OCI-LY1 (cell line): ENCODE results near the gene B3GALT5.

ENCODE experiments used
- H2AFZ ChIP-seq: fragments of 200-600 bp; sonication (generic), shearing (Covaris generic); 2 replicates; pipeline ENCODE4 v1.6.0; 2014; ENCODE audit warnings: antibody characterized with exemption, mild to moderate bottlenecking, low read length
- H3F3A ChIP-seq: fragments of 200-600 bp; sonication (generic), shearing (Covaris generic); 2 replicates; pipeline ENCODE4 v1.6.0; 2014; ENCODE audit warnings: mild to moderate bottlenecking, antibody characterized with exemption, low read length, moderate library complexity; ENCODE audit not compliant: insufficient read depth
- H3K27ac ChIP-seq: fragments of 200-600 bp; sonication (generic); 2 replicates; pipeline ENCODE4 v1.5.1; 2014; ENCODE audit warnings: low read length, mixed run types, mild to moderate bottlenecking, low read depth; ENCODE audit not compliant: poor library complexity, severe bottlenecking
- H3K27me3 ChIP-seq: fragments of 200-600 bp; sonication (generic); 2 replicates; pipeline ENCODE4 v1.6.0; 2014; ENCODE audit warnings: antibody characterized with exemption, mild to moderate bottlenecking, low read length, moderate library complexity; ENCODE audit not compliant: insufficient read depth
- H3K36me3 ChIP-seq: fragments of 200-600 bp; sonication (generic); 2 replicates; pipeline ENCODE4 v1.6.1; 2014; ENCODE audit warnings: mild to moderate bottlenecking, antibody characterized with exemption, low read length, moderate library complexity, mixed read lengths; ENCODE audit not compliant: insufficient read depth
- H3K4me1 ChIP-seq: fragments of 200-600 bp; sonication (generic); 2 replicates; pipeline ENCODE4 v1.5.1; 2014; ENCODE audit warnings: mild to moderate bottlenecking, low read length, moderate library complexity; ENCODE audit not compliant: insufficient read depth, severe bottlenecking
- H3K4me2 ChIP-seq: fragments of 200-600 bp; sonication (generic), shearing (Covaris generic); 2 replicates; pipeline ENCODE4 v1.6.1; 2014; ENCODE audit warnings: low read length
- H3K4me3 ChIP-seq: fragments of 200-600 bp; sonication (generic); 2 replicates; pipeline ENCODE4 v1.5.1; 2014; ENCODE audit warnings: low read length, low read depth, mild to moderate bottlenecking, mixed read lengths; ENCODE audit not compliant: poor library complexity, severe bottlenecking
- H3K79me2 ChIP-seq: fragments of 200-600 bp; shearing (Covaris generic); 2 replicates; pipeline ENCODE4 v1.6.1; 2016; ENCODE audit warnings: mixed run types, low read length, mixed read lengths; ENCODE audit not compliant: insufficient read depth
- H3K9ac ChIP-seq: fragments of 200-600 bp; sonication (generic), shearing (Covaris generic); 2 replicates; pipeline ENCODE4 v1.6.1; 2014; ENCODE audit warnings: mild to moderate bottlenecking, low read length, mixed read lengths
- H3K9me2 ChIP-seq: fragments of 200-600 bp; sonication (generic), shearing (Covaris generic); 2 replicates; pipeline ENCODE4 v1.6.1; 2014; ENCODE audit warnings: low read depth, mild to moderate bottlenecking, low read length, mixed read lengths
- H3K9me3 ChIP-seq: fragments of 200-600 bp; shearing (Covaris generic); 2 replicates; pipeline ENCODE4 v1.6.1; 2014; ENCODE audit warnings: low read length, mixed read lengths
- H4K20me1 ChIP-seq: fragments of 200-600 bp; sonication (generic), shearing (Covaris generic); 2 replicates; pipeline ENCODE4 v1.6.0; 2016; ENCODE audit warnings: mild to moderate bottlenecking, low read length; ENCODE audit not compliant: insufficient read depth
- EZH2 ChIP-seq: fragments of 200-600 bp; sonication (generic), shearing (Covaris generic); IDR thresholded peaks from 2 replicates; pipeline ENCODE4 v1.8.0; 2017; ENCODE audit warnings: borderline replicate concordance, mixed run types, mild to moderate bottlenecking, antibody characterized with exemption, low read length, moderate library complexity, mixed read lengths
- TF ChIP-seq, protein P1 (sequence below): fragments of 200-600 bp; sonication (generic), shearing (Covaris generic); IDR thresholded peaks from 2 replicates; pipeline ENCODE4 v1.5.1; 2017; ENCODE audit warnings: mild to moderate bottlenecking, antibody characterized with exemption, low read length, moderate library complexity, mixed read lengths

Gene B3GALT5

DNA sequence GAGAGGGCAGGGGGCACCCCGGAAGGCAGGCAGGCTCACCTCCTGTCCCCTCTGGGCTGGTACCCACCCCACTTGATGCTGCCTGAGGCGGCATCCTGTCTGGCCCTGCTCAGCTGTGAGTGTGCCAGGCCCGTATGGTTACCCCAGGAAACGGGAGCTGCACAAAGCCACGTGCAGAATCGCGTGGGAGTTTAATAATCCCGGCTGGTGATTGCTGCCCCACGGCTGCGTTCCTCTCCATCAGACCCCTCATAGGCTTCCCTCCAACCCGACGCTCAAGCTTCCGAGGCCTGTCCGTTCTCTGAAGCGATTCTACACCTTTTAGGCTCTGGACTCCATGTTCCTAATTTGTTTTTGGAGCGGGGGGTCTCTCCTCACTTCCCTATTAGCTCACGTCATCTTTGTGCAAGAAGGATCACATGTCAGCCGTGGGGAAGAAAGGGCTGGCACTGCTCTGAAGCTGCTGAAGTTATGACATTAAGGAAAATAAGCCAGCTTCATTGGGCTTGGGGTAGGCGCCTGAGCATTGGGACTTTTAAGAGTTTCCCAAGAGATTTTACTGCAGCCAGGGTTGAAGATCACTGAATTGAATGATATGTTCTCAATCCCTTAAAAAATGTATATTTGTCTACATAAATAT, 1.1 kb upstream of the B3GALT5 start:
- H3K27me3 ChIP-seq, result no peaks in the 10 kb centered on the region
- H3K9ac ChIP-seq, result no peak overlapping the region
- H4K20me1 ChIP-seq, result no peaks in the 10 kb centered on the region
- H3K4me3 ChIP-seq, result no peak overlapping the region
- TF ChIP-seq, protein P1, sequence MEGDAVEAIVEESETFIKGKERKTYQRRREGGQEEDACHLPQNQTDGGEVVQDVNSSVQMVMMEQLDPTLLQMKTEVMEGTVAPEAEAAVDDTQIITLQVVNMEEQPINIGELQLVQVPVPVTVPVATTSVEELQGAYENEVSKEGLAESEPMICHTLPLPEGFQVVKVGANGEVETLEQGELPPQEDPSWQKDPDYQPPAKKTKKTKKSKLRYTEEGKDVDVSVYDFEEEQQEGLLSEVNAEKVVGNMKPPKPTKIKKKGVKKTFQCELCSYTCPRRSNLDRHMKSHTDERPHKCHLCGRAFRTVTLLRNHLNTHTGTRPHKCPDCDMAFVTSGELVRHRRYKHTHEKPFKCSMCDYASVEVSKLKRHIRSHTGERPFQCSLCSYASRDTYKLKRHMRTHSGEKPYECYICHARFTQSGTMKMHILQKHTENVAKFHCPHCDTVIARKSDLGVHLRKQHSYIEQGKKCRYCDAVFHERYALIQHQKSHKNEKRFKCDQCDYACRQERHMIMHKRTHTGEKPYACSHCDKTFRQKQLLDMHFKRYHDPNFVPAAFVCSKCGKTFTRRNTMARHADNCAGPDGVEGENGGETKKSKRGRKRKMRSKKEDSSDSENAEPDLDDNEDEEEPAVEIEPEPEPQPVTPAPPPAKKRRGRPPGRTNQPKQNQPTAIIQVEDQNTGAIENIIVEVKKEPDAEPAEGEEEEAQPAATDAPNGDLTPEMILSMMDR, result no peak
- no peak for TF ChIP-seq EZH2
- no peaks in the 10 kb centered on the region for H3K9me2 ChIP-seq
- H3F3A ChIP-seq, result no peaks in the 10 kb centered on the region
- H3K79me2 ChIP-seq, result no peaks in the 10 kb centered on the region
- H2AFZ ChIP-seq, result no peak overlapping the region
- no peaks in the 10 kb centered on the region for H3K36me3 ChIP-seq
- H3K27ac ChIP-seq, result no peak overlapping the region
- no peaks in the 10 kb centered on the region for H3K4me1 ChIP-seq
- no peaks in the 10 kb centered on the region for H3K9me3 ChIP-seq
- H3K4me2 ChIP-seq, result no peak overlapping the region

DNA sequence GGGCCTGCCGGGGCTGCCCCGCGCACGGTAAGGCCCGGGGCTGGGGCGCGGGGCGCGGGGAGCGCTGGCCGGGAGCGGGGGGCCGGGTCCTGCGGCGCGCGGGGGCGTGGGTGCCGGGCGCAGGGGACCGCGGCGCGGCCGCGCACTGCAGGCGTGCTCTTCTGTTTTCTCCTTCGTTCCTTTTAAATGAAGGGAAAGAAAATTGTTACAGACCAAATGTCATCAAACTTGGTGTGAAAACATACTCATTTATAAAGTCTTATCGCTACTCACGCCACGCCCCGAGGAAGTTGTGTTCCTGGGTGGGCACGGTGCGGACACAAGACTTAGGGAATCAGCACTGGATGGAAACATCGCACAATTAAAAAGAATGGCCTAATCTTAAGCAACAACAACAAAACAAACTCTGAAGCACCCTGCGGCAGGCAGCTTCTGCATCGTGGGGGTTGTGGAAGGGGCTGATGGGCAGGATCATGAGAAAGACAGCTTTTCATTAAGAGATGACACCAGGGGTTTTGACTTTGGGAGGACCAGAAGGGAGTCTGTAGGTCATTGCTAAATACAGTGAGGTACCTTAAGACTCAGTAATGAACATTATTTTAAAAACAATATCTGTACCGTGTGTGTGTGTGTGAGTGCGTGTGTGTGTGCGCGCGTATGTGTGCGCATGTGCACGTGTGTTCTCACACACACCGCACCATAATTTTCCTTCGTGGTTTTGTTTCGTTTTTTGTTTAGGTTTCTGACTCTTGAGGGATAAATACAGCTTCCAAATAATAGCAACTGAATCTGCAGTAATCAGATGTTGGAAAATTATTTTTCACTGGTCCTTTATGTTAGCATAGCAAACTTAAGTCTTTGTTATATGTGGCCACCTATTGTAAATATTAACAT, 548 bp downstream of the B3GALT5 start:
- no peaks in the 10 kb centered on the region for H3K27me3 ChIP-seq
- H3K9ac ChIP-seq, result no peak overlapping the region
- H3K4me2 ChIP-seq, result no peak overlapping the region
- H3K9me2 ChIP-seq, result no peaks in the 10 kb centered on the region
- H3K9me3 ChIP-seq, result no peaks in the 10 kb centered on the region
- no peak overlapping the region for H2AFZ ChIP-seq
- no peak overlapping the region for H3K27ac ChIP-seq
- H3K4me1 ChIP-seq, result no peaks in the 10 kb centered on the region
- H3K4me3 ChIP-seq, result no peak overlapping the region
- no peaks in the 10 kb centered on the region for H3K36me3 ChIP-seq
- TF ChIP-seq, protein P1, result no peak
- TF ChIP-seq EZH2, result no peak
- H4K20me1 ChIP-seq, result no peaks in the 10 kb centered on the region
- no peaks in the 10 kb centered on the region for H3F3A ChIP-seq
- H3K79me2 ChIP-seq, result no peaks in the 10 kb centered on the region

DNA sequence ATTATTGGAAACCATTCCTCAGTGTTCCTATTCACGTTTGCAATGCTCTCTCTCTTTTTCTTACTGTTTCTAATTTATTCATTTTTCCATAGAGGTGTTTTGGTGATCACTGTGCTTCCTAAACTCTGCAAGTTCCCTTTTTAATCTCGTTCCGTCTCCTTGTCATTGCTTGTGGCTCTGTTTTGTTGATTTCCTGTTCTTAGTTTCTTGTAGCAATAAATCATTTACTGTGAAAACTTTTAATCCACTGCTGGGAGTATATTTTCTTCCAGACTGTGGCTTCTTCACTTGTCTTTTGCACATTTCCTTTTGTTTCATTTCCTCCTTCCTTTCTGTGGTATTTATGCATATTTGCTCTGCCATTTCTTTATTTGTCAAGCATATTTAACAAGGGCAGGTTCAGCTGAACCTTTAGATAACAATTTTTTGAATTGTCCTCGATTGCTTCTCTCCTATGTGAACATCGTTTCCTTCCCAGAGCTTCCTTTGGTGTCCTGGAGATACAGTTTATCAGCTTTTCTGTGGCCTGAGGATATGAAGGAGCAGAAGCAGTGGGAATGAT, 3.6 kb downstream of the B3GALT5 start:
- H3K36me3 ChIP-seq, result no peaks in the 10 kb centered on the region
- no peak overlapping the region for H3K4me3 ChIP-seq
- no peak overlapping the region for H3K27ac ChIP-seq
- no peaks in the 10 kb centered on the region for H3K79me2 ChIP-seq
- no peaks in the 10 kb centered on the region for H3K9me3 ChIP-seq
- no peaks in the 10 kb centered on the region for H3K4me1 ChIP-seq
- H3K9ac ChIP-seq, result no peak overlapping the region
- no peak overlapping the region for H2AFZ ChIP-seq
- H3F3A ChIP-seq, result no peaks in the 10 kb centered on the region
- H3K4me2 ChIP-seq, result no peak overlapping the region
- no peaks in the 10 kb centered on the region for H3K27me3 ChIP-seq
- H4K20me1 ChIP-seq, result no peaks in the 10 kb centered on the region
- TF ChIP-seq, protein P1, result no peak
- TF ChIP-seq EZH2, result no peak
- no peaks in the 10 kb centered on the region for H3K9me2 ChIP-seq
